NCI-H526 treated with DMSO at 0.1 percent for 48 hours (cell line): ENCODE data around the gene TPM3.
"Not testable (repeated sequence)": the region's sequence is repeated elsewhere in the genome, so short reads cannot be mapped to it uniquely, and the experiment has no call there.

ENCODE experiments used
- DNase-seq: peaks from one replicate; lab custom pipeline; 2025; lab: John Stamatoyannopoulos, UW

The TPM3 gene

GRCh38 chr1:154191990-154192461 is at the start of gene TPM3:
Gene TPM3 (minus strand): TSS chr1:154192100. CDS start chr1:154192018, 82 bp downstream.
- DNase-seq, result no peak

DNA sequence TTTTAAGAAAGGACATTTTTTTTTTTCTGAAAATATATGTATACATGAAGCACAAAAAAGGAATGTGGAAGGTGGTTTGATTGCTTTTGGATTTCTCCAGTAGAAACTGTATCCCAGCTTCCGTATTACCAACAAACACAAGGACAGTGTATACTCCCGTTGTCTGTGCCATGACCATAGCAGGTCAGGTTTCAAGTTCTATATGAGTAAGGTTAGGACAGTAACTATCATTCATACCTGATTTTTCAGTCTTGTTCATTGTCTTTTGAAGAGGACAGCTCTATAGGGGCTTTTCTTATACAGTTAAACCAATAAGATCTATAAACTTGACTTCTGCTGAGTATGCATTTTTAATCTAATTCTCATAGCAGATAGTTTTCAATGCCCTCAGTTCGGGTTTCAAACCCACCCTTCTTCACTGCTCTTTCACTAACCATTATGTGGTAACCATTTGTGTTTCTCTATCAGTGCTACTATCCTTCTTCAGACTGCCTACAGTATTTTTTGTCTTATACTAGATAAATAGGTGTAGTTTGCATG is 48.5 kb upstream of the TPM3 start:
- no peak for DNase-seq

DNA sequence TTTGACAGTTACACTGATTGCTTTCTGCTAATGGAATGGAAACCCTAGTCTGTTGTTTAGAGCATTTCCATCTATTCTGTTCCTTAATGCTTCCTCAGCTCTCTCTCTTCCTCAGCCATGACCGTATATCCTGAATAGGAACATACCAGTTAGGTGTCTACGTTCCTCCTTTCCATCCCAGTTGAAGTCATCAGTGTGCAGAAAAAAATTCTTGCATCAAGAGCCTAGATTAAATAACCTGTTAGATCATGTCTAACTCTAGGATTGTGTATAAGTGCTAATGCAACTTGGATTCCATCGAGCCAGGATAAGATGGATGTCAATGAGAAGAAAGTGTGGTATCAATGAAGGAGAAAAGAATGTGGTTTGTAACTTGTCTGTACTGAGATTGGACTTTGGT is 47.6 kb upstream of the TPM3 start:
- DNase-seq, result no peak

DNA sequence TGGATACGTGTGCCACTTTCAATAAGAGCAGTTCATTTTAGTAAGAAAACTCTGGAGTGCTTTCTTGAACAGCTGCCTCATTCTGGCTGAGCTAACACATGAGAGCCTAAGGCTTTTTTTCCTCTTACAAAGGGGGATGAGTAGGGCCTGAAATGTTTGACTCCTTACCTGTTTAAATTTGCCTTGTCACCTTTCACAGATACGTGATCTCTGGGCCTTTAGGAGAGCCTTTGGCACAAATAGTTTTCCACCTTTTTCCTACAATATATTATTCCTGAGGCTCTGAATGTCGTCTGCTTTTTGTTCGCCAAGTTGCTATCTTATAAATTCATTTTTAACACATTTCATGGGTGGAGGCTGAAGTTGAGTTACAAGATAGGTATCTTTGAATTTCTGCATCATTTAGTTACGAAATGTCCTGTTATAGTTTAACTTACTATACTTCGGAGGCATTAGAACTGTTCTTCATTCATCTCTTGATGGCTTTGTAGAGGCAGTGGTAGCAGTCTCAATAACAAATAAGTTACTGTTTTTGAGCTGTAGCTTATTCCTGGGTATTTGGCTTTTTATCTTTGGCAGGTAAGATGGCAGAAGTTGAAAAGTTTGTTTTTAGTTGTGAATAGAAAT is 46.1 kb upstream of the TPM3 start:
- no peak for DNase-seq

DNA sequence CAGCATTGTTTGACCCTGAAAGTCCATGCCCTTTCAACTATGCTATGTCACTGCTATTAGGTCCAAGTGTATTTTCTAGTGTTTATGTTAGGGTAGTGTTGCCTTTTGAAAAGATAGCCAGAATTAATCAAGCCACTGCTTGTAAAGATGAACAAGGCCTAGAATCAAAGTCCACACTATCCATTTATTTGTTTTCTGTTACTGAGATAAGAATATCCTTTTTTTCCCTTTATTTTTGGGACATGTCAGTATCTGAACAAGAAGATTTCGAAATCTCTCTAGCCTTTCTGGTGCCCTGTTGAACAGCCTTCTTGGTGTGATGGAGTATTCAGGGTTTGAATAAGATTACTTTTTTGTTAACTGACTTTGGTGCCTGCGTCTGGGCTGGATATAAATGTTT is 45.5 kb upstream of the TPM3 start:
- no peak for DNase-seq

DNA sequence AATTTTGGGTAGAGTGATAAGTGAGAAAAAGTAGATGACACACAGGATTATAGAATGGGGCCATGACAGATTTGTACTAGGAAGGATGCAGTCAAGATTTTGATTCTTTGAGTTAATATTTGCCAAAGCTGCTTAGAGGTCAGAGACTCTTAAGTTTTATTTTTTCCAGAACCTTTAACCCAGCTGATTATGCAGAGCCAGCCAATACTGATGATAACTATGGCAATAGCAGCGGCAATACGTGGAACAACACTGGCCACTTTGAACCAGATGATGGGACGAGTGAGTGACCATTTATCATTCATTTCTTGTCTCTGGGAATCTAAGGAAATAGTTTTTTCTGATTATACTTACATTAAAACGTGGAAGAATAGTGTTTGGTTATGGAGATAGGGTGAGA is 45.0 kb upstream of the TPM3 start:
- no peak for DNase-seq

GRCh38 chr1:154233127-154233526 is 41.2 kb upstream of the TPM3 start:
- DNase-seq, result not testable (repeated sequence)

DNA sequence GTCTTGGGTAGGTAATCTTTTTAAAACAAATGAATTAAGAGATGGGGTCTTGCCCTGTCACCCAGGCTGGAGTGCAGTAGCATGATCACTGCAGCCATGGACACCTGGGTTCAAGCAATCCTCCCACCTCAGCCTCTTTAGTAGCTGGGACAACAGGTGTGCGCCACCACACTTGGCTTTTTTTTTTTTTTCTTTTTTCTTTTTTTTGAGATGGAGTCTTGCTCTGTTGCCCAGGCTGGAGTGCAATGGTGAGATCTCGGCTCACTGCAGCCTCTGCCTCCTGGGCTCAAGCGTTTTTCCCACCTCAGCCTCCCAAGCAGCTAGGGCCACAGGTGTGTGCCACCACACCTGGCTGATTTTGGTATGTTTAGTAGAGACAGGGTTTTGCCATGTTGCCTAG is 39.2 kb upstream of the TPM3 start:
- DNase-seq, result not testable (repeated sequence)

GRCh38 chr1:154225370-154225769 is 33.5 kb upstream of the TPM3 start:
- no peak for DNase-seq

DNA sequence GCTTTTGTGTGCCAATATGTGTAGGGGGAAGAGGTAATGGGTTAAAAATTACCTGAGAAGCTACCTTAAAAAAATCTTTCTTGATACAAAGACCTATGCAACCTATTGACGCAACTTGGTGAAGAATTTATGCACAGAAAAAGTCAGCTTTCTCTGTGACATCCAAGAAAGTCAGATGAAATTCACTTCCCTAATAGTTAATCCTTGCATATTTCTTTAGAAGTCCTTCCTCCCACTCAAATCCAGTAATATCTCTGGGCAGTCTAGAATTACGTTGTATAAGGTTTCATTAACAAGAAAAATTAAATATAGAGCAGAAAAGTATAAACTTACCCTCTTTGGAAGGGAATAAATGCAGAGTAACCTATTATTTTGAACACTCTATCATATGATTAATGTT is 31.7 kb upstream of the TPM3 start:
- no peak for DNase-seq

- DNase-seq, result no peak
These were observed 31.0 kb upstream of the TPM3 start for GRCh38 chr1:154222918-154223317.

GRCh38 chr1:154222518-154222917 is 30.6 kb upstream of the TPM3 start:
- DNase-seq, result no peak

DNA sequence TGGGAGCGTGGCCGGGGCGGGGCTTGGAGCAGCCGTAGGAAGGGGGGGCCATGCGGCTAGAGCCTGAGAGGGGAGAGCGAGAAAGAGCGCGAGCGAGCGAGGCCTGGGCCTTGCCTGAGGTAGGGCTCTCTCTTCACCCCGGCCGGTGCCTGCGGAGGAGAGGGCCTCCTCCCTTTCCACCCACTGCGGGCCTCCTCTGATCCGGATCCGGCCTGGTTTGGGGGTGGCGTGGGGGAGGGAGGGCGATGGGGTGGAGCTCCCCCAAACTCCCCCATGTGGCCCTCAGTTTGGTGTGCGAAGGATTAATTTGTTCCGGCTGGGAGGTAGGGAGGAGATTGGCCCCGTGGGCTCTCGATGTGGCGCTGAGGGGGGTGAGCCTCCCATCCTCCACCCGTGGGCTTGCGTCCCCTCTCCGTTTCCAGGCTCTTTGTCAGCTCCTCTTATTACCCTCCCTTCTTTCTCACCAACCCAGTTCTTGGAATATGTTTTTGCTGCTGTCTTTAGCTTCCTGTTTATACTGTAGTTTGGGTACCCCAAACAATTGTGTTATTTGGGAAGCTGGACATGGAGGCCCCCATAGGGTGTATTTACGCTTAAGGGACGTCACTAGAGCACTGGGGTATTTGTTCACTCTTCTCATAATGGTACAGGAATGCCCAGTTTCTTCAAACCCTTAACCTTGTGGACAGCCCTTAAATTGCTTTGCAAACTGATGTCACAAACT is 29.5 kb upstream of the TPM3 start:
- peak; percentile 70 for DNase-seq

GRCh38 chr1:154220970-154221277 is 29.0 kb upstream of the TPM3 start:
- no peak for DNase-seq

GRCh38 chr1:154220071-154220969 is 28.4 kb upstream of the TPM3 start, which contains the start of gene UBAP2L:
Gene UBAP2L (plus strand): TSS chr1:154220955. CDS start chr1:154225124, 4,169 bp downstream.
- peak; percentile 100 for DNase-seq

- DNase-seq, result no peak
These were observed 27.6 kb upstream of the TPM3 start for GRCh38 chr1:154219541-154219940.

- DNase-seq, result no peak
These were observed 26.6 kb upstream of the TPM3 start for GRCh38 chr1:154218545-154218944.

DNA sequence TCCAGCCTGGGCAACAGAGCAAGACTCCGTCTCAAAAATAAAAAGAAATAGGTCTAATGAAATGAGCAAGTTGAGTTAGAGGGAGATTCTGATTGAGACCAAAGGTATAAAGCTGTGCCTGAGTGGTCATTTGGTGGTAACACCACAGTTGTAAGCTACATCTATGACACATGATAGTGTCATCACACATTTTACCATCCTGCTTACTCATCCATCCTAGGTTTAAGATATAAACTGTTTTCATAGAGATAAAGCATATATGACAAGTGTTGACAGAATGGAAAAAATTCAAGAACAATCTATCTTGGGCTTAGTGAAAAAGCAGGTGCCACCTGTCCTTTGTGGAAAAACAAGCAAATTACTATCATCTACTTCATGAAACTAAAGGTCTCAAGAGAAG is 21.4 kb upstream of the TPM3 start:
- no peak for DNase-seq

DNA sequence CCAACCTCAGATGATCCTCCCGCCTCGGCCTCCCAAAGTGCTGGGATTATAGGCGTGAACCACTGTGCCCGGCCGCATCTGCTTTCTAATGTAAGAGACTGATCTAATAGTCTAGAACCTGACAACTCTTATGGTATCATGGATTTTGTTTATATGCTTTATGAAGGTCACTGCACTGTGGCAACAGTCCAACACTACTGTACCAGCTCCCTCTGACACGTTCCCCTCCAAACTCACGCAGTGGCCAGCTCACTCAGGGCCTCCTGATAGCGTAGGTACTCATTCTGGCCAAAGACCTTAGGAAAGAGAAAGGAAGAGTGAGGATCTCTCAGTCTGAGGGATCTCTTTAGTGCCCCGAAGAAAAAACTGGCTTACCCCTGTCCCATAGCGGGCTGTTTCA is 20.2 kb upstream of the TPM3 start:
- no peak for DNase-seq

DNA sequence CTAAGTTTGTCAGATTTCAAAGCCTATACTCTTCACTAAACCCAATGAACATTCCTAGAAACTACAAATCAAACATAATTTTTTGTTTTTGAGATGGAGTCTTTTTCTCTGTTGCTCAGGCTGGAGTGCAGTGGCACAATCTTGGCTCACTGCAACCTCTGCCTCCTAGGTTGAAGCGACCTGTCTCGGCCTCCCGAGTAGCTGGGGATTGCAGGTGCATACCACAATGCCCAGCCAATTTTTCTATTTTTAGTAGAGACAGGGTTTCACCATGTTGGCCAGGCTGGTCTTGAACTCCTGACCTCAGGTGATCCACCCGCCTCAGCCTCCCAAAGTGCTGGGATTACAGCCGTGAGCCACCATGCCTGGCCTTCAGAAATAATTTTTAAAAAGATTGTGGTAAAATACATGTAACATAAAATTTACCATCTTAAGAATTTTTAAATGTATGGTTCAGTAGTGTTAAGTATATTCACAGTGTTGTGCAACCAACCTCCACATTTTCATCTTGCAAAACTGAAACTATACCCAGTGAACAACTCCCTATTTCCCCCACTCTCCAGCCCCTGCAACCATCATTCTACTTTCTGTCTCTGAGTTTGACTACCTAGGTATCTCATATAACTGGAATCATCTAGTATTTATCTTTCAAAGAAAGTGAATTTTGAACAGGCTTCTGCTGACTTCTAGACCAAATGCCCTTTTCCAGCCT is 16.9 kb upstream of the TPM3 start:
- DNase-seq, result no peak

GRCh38 chr1:154207262-154207661 is 15.4 kb upstream of the TPM3 start:
- no peak for DNase-seq

GRCh38 chr1:154206196-154206595 is 14.3 kb upstream of the TPM3 start, which contains the start of gene CFAP141:
Gene CFAP141 (minus strand): TSS chr1:154206333. CDS start chr1:154206307, 26 bp downstream.
- DNase-seq, result no peak
